ENCODE results near the gene RNU2-63P. TPM values are rescaled to one million over a fixed set of nuclear protein-coding genes. Genes with fewer than 3 reads are reported as not detected.

The RNU2-63P gene
- total RNA-seq, 4 donors from 2014 or later = not detected

DNA sequence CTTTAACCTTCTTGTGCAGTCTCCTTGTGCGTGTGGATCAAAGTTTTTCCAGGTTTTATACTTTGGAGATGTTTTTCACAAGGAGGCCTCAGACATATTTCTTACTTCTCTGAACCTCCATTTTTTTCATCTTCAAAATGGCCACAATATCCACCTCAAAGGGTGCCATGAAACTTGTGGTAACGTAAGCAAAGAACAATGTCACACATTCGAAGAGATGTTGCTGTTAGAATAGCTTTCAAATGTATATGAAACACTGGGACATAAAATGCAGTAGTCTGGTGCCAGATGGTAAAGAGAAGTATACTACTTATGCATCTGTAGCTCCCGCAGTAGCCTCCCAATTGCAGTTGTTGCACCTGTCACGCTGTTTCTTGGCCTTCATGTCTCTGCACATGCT, 41.8 kb upstream of the RNU2-63P start:
- Histone ChIP-seq H3K27ac (no peak overlapping the region), H3K27me3 (no peaks in the 10 kb centered on the region), H3K4me3 (no peak overlapping the region), H3K4me1 (peaks cover 16 to 30% (median 20%) of the 10 kb centered on the region in 3 donors), H3K9me3 (no peaks in the 10 kb centered on the region), H3K36me3 (no peaks in the 10 kb centered on the region)
- intact Hi-C loops (cut with DNase I) = loop anchor here (5.0 kb wide), 1 partner anchor 104 kb away; no protein-coding TSS in a partner anchor
- 85 to 89% methylated on average over 5 of the region's 5 CpGs for WGBS, 2 donors
- DNase-seq = no peak
- no peak for TF ChIP-seq POLR2A (IDR thresholded peaks at IDR 0.05)
- TF ChIP-seq, protein P1, sequence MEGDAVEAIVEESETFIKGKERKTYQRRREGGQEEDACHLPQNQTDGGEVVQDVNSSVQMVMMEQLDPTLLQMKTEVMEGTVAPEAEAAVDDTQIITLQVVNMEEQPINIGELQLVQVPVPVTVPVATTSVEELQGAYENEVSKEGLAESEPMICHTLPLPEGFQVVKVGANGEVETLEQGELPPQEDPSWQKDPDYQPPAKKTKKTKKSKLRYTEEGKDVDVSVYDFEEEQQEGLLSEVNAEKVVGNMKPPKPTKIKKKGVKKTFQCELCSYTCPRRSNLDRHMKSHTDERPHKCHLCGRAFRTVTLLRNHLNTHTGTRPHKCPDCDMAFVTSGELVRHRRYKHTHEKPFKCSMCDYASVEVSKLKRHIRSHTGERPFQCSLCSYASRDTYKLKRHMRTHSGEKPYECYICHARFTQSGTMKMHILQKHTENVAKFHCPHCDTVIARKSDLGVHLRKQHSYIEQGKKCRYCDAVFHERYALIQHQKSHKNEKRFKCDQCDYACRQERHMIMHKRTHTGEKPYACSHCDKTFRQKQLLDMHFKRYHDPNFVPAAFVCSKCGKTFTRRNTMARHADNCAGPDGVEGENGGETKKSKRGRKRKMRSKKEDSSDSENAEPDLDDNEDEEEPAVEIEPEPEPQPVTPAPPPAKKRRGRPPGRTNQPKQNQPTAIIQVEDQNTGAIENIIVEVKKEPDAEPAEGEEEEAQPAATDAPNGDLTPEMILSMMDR (IDR thresholded peaks at IDR 0.05) = no peak

DNA sequence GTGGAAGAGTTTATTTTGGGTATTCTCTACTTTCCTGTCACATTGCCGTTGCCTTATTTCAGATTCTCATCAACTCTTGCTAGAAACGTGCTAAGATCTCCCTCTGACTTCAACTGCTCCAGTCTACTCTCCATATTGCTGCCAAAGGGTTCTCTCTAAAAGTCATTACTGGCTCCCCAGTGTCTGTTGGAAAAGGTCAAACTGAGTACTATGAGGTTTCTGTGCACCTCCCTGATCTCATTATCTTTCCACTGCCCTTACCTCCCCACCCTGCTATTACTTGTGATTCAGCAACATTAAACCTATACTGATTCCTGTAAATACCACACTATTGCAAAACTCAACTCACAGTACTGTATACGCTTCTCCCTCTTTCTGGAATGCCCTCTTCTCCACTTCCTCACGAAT, 41.1 kb upstream of the RNU2-63P start:
- intact Hi-C loops (cut with DNase I) = loop anchor here (5.0 kb wide), 1 partner anchor 105 kb away; no protein-coding TSS in a partner anchor

DNA sequence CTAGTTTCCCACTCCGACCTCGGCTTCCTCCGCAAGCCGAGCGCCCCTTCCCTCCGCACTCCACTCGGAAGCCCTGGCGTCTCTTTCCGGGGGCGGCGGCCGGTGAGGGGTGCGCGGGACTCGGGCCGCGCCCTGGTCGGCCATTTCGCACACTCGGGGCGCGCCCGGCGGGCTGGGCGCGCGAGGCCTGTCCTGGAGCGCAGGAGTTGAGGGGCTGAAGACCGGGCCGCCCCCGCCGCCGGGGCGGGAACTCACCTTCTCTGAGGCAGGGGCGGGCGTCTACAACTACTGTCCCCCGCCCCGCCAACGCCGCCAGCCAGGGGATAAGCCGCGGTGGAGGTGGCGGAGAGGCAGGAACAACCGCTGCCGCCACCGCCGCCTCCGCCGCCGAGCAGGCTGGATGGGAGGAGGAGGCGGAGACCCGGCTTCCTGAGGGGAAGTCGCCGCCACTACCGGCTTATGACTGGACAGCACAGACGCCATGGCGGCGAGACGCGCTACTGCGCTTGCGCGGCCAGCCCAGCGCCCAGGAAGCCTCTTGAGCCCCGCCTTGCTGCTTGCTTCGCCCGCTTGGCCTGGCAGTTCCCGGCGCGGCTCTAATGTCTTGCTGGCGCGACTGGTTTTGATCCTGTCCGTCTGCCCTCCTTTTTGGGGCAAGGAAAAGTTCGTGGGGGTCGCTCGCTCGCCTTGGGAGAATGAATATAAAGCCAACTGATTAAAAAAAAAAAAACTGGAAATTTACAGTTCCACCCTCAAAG, 39.2 kb upstream of the RNU2-63P start, which contains the start of gene KRCC1:
Gene KRCC1 (minus strand): TSS at position 413 of the 758 bp plus-strand sequence. CDS start 27,220 bp downstream, outside the sequence.
- peak; percentile 73 for DNase-seq
- Histone ChIP-seq H3K36me3 (peaks cover 0 to 4% (median 0%) of the 10 kb centered on the region in 3 donors), H3K27ac (peak within 1 kb of the TSS; percentile 98 to 100 (median 98)), H3K4me3 (peak within 1 kb of the TSS; percentile 76 to 96 (median 86)), H3K9me3 (no peaks in the 10 kb centered on the region), H3K27me3 (no peaks in the 10 kb centered on the region), H3K4me1 (peaks cover 16 to 44% (median 20%) of the 10 kb centered on the region in 3 donors)
- TF ChIP-seq, protein P1 (IDR thresholded peaks at IDR 0.05) = peak in 3 of 6 experiments; percentile 17 to 38 (median 31)
- peak in 3 of 4 donors; percentile 50 to 97 (median 94) for TF ChIP-seq POLR2A (IDR thresholded peaks at IDR 0.05)
- whole genome bisulfite sequencing, 2 donors = 0 to 4% methylated on average over 4 of the region's 77 CpGs
- intact Hi-C loops (cut with DNase I) = loop anchor here (5.0 kb wide), 1 partner anchor 107 kb away; no protein-coding TSS in a partner anchor

More for the DNA sequence above, 41.1 kb upstream of the RNU2-63P start:
- no peak overlapping the region for H3K4me3 ChIP-seq
- no peak for DNase-seq
- H3K27ac ChIP-seq = peak overlapping the region in 1 of 4 donors; percentile 37
- 60 to 71% methylated on average over 4 of the region's 4 CpGs for WGBS, 2 donors
- no peaks in the 10 kb centered on the region for H3K36me3 ChIP-seq
- H3K4me1 ChIP-seq = peaks cover 16 to 38% (median 20%) of the 10 kb centered on the region in 3 donors
- no peaks in the 10 kb centered on the region for H3K27me3 ChIP-seq
- no peak for TF ChIP-seq POLR2A (IDR thresholded peaks at IDR 0.05)
- TF ChIP-seq, protein P1 (IDR thresholded peaks at IDR 0.05) = no peak
- H3K9me3 ChIP-seq = no peaks in the 10 kb centered on the region

DNA sequence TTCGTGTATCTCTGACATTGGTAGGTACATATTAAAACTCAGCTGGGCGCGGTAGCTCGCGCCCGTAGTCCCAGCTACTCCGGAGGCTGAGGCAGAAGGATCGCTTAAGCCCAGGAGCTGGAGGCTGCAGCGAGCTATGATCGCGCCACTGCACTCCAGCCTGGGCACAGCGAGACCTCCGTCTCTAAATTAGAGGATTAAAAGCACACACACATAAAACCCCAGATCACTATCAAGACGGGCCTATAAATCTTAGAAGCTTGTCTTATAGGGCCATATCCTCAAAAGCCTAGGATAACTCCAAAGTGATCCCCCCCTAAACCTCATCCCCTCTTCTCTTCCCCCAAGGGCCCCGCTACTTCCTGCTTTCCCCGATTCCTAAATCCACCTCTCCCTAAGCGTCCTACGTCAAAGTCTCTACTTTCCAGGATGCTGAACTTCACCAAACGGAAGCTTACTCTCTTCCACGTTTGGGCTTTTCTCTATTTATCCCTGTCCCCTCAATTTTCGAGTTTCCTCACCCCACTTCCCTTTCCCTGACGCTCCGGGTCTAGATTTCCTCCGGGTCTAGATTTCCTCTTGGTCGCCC, 38.5 kb upstream of the RNU2-63P start:
- Histone ChIP-seq H3K27me3 (no peaks in the 10 kb centered on the region), H3K9me3 (no peaks in the 10 kb centered on the region), H3K36me3 (peaks cover 0 to 4% (median 0%) of the 10 kb centered on the region in 3 donors), H3K27ac (peak overlapping the region; percentile 98 to 100 (median 98)), H3K4me1 (peaks cover 16 to 44% (median 20%) of the 10 kb centered on the region in 3 donors), H3K4me3 (peak overlapping the region; percentile 76 to 96 (median 86))
- DNase-seq = no peak
- intact Hi-C loops (cut with DNase I) = loop anchor here (5.0 kb wide), 1 partner anchor 107 kb away; no protein-coding TSS in a partner anchor
- TF ChIP-seq, protein P1 (IDR thresholded peaks at IDR 0.05) = no peak
- no peak for TF ChIP-seq POLR2A (IDR thresholded peaks at IDR 0.05)
- WGBS, 2 donors = 14 to 24% methylated on average over 17 to 22 of the region's 25 CpGs
